GM18498 (cell line): ENCODE results near the gene CHST8.
"Not testable (repeated sequence)": the region's sequence is repeated elsewhere in the genome, so short reads cannot be mapped to it uniquely, and the experiment has no call there.

Source experiments
- ATAC-seq: cut with Tn5 transposase; IDR thresholded peaks from one replicate; pipeline ENCODE4 v1.9.1; 2021; ENCODE audit warnings: mild to moderate bottlenecking, moderate library complexity; ENCODE audit not compliant: unreplicated experiment

The CHST8 gene

DNA sequence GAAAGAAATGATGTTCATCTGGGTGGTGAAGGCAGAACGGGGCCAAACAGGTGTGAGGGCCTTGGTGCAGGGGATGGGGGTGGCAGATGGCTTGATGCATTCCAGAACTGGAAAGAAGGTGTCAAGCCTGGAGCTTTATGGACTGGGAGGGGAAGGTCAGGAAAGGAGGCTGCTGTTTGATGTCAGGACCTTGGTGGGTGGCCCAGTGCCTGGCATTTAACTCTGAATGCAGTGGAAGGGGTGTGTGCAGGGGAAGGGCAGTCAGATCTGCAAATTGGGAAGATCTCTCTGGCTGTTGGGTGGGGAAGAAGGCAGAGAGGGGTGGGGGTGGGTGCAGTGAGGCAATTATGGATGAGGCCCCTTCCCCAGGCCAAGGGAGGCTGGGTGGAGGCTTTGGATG is 186.6 kb downstream of the CHST8 start:
- no peak for ATAC-seq

DNA sequence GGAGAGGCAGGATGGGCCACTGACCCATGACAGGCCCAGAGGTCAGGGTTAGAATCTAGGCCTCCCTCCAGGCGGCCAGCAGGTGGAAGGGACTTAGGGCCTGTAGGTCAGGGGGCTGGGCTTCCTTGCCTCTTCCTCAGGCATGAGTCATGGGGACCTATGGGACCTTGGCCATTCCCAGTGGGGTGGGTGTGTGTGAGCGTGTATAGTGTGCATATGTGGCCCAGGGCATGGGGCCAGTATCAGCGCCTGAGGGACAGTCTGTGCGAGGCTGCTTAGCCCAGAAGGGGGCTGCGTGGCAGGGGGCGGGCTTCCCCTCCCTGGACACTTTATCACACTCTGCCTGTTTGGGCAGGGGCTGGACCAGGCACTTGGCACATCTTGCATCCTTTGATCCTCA is 188.2 kb downstream of the CHST8 start:
- no peak for ATAC-seq

DNA sequence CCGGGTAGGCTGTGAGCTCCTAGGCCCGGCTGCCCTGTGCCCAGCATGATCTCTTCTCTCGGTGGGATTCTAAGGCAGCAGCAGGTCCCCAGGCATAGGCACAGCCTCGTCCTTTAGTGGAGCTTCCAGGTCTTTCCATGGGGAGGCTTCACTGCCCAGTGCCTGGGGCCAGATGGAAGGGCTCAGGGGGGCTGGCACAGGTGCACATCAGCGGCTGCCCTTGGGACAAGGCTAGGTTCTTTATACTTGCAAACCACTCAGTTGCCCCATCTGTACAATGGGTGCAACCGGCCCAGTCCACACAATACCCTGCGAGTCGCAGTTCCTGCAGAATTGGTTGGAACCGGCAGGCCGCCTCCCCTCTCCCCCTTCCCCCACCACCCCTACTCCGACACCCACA is 189.1 kb downstream of the CHST8 start:
- ATAC-seq, result no peak

DNA sequence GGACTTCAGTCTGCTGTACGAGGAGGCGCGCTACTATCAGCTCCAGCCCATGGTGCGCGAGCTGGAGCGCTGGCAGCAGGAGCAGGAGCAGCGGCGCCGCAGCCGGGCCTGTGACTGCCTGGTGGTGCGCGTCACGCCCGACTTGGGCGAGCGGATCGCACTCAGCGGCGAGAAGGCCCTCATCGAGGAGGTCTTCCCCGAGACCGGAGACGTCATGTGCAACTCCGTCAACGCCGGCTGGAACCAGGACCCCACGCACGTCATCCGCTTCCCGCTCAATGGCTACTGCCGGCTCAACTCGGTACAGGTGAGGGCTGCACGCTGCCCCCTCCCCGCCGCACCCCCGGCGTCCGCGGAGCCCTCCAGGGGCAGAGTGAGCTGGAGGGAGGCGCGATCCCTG is 189.5 kb downstream of the CHST8 start:
- ATAC-seq, result no peak

DNA sequence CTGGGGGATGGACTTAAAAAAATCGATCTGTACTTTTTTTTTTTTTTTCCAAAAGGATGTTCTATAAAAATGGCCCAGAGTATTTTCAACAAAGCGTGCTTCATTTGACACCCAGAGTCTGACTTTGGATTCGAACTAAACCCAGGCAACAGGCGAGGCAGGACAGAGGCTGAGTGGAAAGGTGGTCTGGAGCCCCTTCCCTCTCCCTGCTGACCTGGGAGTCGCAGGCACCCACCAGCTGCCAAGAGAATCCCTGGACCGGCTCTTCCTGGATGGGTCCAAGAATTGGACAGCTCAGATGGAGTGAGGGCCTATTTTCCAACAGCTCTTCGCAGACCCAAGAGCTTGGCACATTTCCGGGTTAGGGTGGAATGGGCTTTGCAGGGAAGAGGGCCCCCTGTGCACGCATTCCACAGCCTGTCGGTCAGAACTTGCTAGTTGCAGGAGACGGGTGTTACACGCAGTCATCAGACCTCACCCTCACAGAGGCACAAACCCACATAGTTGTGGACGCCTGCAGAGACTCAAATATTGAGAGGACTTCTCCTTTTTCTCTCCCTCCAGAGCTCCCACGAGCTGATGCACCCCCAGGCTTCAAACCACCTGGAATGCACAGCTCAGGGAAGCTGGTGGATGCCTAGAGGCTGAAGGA is 190.1 kb downstream of the CHST8 start:
- no peak for ATAC-seq

DNA sequence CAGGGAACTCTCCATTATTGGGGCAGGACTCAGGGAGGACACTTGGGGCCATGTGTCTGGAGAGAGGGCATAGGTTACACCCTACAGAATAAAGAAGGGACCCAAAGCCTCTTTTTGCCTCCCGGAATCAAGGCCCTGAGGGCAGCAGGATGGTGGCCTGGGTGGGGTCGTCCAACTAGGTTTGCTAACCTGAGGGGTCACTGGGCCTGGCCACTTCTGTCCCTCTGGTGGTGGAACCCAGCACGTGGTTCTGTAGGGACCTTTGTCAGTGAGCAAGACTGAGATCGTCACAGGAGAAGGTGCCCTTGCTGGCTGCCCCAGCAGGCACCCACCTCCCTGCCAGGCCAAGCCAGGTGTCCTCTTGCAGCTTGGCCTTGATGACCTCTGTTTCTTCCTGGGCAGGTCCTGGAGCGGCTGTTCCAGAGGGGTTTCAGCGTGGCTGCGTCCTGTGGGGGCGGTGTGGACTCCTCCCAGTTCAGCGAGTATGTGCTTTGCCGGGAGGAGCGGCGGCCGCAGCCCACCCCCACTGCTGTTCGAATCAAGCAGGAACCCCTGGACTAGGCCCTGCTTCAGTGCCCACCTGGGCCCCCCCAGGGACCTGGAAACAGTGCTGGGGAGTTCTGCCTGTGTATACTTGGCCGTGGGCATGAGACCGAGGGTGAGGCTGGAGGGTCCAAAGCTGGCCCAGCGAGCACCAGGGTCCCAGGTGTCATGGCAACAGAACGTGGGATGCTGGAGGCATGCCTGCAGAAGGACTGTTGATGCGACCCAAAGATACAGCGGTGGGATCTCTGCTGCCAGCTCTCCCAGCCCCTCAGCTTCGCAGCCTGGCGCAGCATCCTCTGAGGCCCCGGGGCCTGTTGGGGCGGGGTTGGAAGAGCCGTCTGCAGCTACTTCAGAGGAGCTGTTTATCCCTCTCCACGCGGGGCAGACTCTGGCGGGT is 190.9 kb downstream of the CHST8 start:
- ATAC-seq, result no peak

DNA sequence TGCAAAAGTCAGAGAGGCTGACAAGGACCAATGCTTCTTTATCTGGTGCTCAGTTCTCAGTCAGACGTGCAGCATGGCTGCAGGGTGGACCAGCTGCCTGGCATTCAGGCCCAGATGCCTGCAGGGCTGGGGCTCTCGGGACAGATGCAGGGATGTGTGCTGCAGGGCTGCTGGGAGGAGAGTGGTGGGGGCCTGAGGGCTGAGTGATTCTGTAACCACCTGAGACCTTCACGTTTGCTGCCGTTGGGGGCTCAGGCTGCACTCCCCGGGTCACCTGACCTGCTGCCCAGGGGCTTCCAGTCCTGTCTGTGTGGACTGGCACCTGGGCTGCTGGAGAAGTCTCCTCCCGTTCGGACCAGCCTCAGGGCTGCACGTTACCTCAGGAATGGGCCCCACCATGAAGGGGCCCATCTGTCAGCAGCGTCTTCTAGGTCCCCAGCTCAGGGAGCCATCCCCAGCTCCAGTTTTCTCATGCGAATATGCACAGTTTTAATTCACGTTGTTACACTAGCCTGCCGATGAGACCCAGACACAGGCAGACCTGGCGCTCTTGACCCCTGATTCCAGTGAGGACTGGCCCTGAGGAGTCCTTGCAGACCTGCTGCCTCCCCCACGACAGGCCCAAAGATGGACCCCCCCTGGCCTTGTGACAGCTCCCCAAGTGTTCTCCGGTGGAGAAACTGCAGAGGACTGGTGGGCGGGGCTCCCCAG is 191.8 kb downstream of the CHST8 start:
- ATAC-seq, result no peak

DNA sequence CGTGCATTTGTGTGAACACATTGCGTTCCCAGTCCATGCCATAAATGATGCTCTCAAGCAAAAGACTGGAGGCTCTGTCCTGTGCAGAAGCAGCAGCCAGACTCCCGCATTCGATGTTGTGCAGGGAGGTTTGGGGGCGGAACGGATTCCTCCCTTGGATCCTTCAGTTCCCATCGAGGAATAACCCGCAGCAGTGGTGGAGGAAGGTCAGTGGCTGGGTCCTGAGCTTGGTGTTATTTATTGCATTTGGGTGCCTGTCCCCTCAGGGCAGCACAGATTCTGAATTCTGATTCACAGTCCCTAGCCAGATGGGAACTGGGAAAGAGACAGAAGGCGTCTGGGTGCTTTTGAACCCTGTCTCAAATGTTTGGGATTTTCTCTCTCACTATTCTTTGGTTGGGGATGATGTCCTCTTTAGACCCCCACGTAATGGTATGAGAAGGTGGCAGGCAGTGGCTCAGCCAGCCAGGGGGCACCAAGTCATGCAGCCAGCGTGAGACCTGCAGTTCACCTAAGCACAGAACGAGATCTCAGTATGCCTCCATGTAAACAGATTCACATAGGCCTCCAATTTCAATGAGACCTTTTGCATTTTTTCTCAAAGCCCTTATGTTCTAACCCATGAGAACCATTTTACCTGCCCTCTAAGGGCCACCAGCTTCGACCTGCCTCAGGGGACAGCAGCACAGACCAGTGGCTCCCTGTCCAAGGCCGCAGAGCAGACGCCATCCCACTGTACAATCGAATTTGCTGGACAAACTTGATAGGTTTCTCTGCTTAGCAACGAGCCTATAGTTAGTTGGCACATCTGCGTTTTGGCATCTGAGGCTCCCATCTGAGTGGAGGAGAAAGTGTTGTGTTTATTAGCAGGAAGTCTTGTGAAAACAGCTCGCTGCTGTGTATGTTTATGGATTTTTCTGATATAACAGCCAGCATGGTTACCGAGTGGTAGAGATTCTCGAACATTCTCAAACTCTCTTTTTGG is 192.7 kb downstream of the CHST8 start:
- no peak for ATAC-seq

DNA sequence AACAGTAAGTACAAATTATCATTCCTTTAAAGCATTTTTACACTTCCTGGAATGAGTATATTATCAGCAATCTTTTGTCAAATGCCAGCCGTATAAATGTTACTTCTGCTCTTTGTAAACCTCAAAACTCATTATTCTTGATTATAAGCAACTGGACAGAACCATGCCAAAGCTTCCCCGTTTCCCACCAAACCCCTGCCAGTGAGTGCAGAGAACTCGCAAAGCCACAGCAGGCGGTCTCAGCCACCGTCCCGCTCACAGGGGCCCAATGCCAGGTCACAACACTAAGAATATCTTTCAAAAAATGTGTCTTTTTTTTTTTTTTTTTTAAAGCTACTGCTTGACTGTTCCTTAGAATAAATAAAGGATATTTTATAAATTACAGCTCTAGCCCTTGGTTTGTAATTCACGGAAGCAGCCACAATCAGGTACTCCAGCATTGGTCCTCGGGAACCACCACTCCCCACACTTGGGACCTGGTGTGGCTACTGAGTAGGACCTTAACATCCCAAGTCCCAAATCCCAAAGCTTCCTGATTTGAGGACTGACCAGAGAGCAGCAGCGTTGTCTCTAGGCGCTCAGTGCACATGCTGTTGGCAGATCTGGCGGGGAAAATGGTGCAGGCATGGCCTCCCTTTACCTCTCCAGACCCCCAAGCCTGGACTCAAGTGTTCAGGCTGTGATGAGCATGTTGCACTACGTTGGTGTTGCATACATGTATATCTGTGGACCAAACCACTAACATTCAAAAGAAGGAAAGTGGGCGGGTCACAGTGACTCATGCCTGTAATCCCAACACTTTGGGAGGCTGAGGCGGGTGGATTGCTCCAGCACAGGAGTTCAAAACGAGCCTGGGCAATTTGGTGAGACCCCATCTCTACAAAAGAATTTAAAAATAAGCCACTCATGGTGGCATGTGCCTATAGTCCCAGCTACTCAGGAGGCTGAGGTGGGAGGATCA is 193.9 kb downstream of the CHST8 start:
- no peak for ATAC-seq

DNA sequence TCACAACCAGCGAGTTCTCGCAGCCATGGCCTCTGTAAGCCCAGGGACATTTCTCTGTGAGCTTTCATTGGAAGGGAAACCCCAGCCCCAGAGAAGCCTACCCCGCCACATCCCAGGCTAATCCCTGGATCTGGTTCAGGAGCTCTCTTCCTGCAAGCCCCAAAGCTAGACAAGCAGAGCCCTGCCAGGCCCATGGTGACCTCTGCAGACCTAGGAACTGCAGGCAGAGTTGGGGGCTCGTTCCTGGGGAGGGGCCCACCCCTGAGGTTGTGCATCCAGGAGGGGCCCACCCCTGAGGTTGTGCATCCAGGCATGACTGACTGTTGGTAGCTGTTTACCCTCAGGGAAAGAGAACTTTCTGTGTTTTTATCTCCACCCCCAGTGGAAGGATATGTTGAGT is 196.7 kb downstream of the CHST8 start:
- no peak for ATAC-seq

DNA sequence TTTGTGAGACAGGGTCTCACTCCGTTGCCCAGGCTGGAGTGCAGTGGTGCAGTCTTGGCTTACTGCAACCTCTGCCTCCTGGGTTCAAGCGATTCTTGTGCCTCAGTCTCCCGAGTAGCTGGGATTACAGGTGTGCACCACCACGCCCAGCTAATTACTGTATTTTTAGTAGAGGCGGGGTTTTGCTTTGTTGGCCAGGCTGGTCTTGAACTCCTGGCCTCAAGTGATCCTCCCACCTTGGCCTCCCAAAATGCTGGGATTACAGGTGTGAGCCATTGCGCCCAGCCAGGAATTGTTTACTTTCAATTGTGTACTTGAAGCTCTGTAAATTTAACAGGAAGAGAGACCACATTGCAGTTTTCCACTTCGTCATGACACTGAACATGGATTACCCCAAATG is 197.3 kb downstream of the CHST8 start:
- ATAC-seq, result not testable (repeated sequence)

DNA sequence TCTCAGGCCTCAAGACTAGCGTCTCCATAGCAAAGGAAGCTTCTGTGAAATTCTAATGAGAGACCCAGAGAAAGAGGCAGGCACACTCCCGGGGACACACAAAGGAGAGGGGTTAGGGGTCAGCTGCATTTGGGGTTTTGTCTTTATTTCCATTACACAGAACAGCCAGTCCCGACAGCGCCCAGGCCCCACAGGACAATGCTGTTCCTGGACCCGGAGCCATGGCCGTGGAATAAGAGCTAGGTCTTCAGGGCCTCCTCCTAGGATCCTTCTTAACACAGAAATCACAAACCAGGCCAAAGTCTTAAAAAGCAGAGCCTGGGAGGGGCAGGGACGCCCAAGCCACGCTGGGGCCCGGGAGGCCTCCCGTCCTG is 197.7 kb downstream of the CHST8 start:
- no peak for ATAC-seq

DNA sequence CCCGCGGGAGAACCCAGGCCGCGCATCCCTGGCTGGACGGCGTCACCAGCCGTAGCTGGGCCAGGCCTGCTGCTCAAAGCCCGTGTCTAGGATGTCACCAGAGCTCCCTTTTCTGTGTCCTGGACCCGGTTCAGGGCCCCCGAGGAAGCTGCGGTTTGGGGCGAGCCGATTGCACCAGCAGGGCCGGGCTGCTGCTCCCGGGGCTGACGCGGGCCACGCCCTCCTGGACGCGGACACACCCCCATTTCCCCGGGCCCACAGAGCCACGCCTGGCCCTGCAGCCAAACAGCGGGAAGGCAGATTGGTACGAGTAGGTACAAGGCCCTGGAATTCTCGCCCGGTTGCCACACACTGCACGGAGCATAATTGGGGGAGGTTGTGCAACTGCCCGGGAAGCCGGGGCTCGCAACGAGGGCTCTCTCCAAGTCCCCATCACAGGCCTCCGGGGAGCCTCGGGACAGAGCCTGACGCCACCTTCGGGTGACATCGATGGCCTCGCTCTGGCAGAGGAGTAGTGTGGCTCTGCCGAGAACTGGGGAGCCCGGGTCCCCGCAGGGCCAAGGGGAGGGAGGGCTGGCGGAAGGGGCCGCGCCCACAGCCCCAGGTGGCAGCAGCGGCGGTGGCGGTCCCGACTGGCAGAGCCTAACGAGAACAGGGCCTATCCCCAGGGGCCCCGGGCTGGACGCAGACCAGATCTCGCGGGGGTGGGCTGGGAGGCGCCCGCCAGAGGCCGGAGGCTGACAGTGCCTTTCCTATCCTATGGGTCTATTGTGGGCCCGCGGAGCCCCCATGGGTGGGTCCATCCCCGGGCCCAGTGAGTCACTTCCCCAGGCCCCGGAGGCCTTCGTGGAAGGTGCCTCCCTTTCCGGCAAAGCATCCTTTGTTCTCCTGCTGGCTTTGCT is 198.4 kb downstream of the CHST8 start:
- ATAC-seq, result no peak

DNA sequence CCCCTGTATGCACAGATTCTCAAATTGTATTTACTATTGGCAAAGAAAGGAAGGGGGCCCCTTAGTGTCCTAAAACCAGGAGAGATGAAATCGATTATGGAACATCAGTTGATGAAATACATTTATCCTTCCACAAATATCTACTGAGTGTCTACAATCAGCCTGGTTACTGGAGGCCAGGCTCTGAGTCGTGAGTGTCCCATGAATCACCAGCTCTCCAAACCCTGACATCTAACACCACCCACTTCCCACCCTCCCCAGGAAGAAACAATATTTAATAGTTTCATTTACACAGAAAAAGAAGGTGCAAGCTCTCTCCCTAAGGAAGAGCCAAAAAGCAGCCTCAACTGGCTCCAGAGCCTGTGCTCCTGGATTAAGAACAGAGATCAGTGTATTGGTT is 200.1 kb downstream of the CHST8 start:
- no peak for ATAC-seq
